Breast epithelium (tissue), 4 donors: ENCODE results near the gene NEK10. TPM values are rescaled to one million over a fixed set of nuclear protein-coding genes. Genes with fewer than 3 reads are reported as not detected.
"Not testable (repeated sequence)": the region's sequence is repeated elsewhere in the genome, so short reads cannot be mapped to it uniquely, and the experiment has no call there.

ENCODE experiments used
- DNase-seq, 2 donors: peaks; one replicate each; pipeline ENCODE4 v3.0.0-alpha.2; 2019; ENCODE audit warnings: low spot score in 2 of 2
- H3K27ac ChIP-seq, 2 donors: fragments of 200-600 bp; sonication (generic) in 1 of 2; one replicate each; pipeline ENCODE4 v1.5.1; 2016 to 2019; ENCODE audit warnings: mild to moderate bottlenecking in 1 of 2
- H3K27me3 ChIP-seq, 2 donors: fragments of 200-600 bp; sonication (generic) in 1 of 2; one replicate each; pipeline versions ENCODE4 v1.5.1 to v1.6.0; 2017 to 2019; ENCODE audit warnings: control low read depth in 1 of 2, mild to moderate bottlenecking in 1 of 2
- H3K36me3 ChIP-seq: fragments of 200-600 bp; one replicate; pipeline ENCODE4 v1.5.1; 2019
- H3K4me1 ChIP-seq, 2 donors: fragments of 200-600 bp; sonication (generic); one replicate each; pipeline ENCODE4 v1.5.1; 2016 to 2019; ENCODE audit warnings: control low read depth in 1 of 2
- H3K4me3 ChIP-seq, 3 donors: fragments of 200-600 bp; sonication (generic); 1 replicate in 2 of 3; 2 replicates in 1 of 3; pipeline ENCODE4 v1.5.1; 2016 to 2019; ENCODE audit warnings: mild to moderate bottlenecking in 3 of 3, moderate library complexity in 2 of 3
- H3K9me3 ChIP-seq, 2 donors: fragments of 200-600 bp; sonication (generic) in 1 of 2; one replicate each; pipeline ENCODE4 v1.5.1; 2016 to 2019; ENCODE audit warnings: control low read depth in 1 of 2
- CTCF ChIP-seq, 3 donors: fragments of 450-650 bp; IDR thresholded peaks; one replicate each; pipeline ENCODE4 v1.5.1; 2016 to 2017; ENCODE audit warnings: antibody characterized with exemption in 3 of 3, mild to moderate bottlenecking in 3 of 3, moderate library complexity in 3 of 3
- POLR2A ChIP-seq: fragments of 450-650 bp; IDR thresholded peaks from one replicate; pipeline ENCODE4 v1.6.1; 2016; ENCODE audit warnings: antibody characterized with exemption, mild to moderate bottlenecking, moderate library complexity
- POLR2AphosphoS5 ChIP-seq, 3 donors: sonication (generic); formaldehyde crosslinking; IDR thresholded peaks; one replicate each; pipeline ENCODE4 v1.6.1; 2017; ENCODE audit warnings: antibody characterized with exemption in 3 of 3
- intact Hi-C: fragments of 100-400 bp; cut with DNase I; formaldehyde crosslinking; loops from one replicate; pipeline ENCODE4 v1.15.1; 2023; ENCODE audit warnings: low total_unique reads
- total RNA-seq, 3 donors: library from RNA; depleted of rRNA; stranded (reverse); fragments of >200 nt; gene quantifications; one replicate each; pipeline ENCODE4 v1.1.0, GENCODE V29; 2016

The NEK10 gene, protein sequence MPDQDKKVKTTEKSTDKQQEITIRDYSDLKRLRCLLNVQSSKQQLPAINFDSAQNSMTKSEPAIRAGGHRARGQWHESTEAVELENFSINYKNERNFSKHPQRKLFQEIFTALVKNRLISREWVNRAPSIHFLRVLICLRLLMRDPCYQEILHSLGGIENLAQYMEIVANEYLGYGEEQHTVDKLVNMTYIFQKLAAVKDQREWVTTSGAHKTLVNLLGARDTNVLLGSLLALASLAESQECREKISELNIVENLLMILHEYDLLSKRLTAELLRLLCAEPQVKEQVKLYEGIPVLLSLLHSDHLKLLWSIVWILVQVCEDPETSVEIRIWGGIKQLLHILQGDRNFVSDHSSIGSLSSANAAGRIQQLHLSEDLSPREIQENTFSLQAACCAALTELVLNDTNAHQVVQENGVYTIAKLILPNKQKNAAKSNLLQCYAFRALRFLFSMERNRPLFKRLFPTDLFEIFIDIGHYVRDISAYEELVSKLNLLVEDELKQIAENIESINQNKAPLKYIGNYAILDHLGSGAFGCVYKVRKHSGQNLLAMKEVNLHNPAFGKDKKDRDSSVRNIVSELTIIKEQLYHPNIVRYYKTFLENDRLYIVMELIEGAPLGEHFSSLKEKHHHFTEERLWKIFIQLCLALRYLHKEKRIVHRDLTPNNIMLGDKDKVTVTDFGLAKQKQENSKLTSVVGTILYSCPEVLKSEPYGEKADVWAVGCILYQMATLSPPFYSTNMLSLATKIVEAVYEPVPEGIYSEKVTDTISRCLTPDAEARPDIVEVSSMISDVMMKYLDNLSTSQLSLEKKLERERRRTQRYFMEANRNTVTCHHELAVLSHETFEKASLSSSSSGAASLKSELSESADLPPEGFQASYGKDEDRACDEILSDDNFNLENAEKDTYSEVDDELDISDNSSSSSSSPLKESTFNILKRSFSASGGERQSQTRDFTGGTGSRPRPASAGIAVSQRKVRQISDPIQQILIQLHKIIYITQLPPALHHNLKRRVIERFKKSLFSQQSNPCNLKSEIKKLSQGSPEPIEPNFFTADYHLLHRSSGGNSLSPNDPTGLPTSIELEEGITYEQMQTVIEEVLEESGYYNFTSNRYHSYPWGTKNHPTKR
- total RNA-seq = 100 to 1,000 TPM in 1 of 3 donors, 10 to 100 TPM in 1, under 1 TPM in 1; 0.96 to 246 (median 48.4) TPM

DNA sequence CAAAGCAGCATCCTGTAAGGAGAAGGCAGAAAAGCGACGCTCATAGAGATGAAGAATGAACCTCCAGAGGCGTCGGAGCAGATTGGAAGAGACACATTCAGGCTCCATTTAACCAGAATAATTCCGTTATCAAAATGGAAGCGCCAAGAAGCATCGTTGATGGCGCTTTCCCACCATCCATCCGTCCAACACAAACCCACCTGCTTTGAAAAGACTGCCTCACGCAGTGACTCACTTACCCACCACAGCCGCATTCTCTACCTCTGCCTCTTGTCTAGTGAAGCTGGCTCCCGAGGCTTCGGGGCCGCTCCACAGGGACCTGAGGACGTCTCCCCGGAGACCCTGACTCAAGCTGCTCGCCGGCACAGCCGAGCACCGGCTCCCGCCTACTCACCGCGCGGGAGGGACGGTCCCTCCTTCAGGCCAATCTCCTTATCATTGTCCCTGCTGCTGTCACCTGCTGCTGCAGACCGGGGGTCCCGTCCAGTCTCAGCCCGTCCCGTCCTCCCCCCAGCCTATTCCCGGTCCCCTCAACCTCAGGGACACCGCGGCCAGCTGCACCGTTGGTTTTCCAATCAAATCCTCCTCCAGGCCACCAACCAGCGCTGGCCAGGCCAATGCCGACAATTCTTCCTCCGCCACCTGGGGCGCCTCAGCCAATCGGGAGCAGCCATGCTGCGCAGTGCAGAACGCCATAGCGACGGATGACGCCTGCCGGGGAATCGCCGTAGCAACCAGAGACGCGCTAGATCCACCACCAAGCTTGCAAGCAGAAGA, at the start of gene NEK10:
Gene NEK10 (minus strand): TSS at position 553 of the 777 bp plus-strand sequence. CDS start 16,501 bp downstream, outside the sequence.
- peak within 1 kb of the TSS in 1 of 2 donors; percentile 44 for H3K27ac ChIP-seq

DNA sequence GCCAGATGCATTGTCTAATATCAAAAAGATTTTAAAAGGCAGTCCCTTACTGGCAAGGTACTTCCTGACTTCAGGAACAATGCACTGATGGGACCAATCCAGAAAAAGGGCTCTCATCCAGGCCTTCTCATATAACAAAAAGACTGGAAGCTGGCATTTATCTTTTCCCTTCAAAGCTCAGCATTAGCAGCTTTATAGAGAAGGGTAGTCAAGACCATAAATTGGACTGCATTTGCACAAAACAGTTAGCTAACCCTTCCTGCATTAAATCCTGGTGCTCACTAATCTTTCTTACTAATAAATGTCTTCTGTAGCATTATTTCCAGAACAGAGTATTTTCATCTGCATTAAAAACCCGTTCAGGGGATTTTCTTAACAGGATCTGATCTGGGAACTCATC, 46.0 kb upstream of the NEK10 start:
- Histone ChIP-seq H3K27me3 (no peaks in the 10 kb centered on the region), H3K9me3 (no peaks in the 10 kb centered on the region), H3K4me3 (no peak overlapping the region), H3K4me1 (no peaks in the 10 kb centered on the region), H3K36me3 (no peaks in the 10 kb centered on the region), H3K27ac (no peak overlapping the region)
- no peak for TF ChIP-seq CTCF (IDR thresholded peaks at IDR 0.05)
- no peak for TF ChIP-seq POLR2AphosphoS5 (IDR thresholded peaks at IDR 0.05)
- TF ChIP-seq POLR2A = no peak
- DNase-seq = no peak
- intact Hi-C loops = no loop called here

More for the DNA sequence above, at the start of gene NEK10:
- no peak for TF ChIP-seq POLR2A
- TF ChIP-seq POLR2AphosphoS5 (IDR thresholded peaks at IDR 0.05) = peak; percentile 27 to 58 (median 53)
- peak in 1 of 3 donors; percentile 9 for TF ChIP-seq CTCF (IDR thresholded peaks at IDR 0.05)
- intact Hi-C loops = no loop called here
- H3K36me3 ChIP-seq = no peaks in the 10 kb centered on the region
- peak; percentile 87 to 95 for DNase-seq
- H3K4me3 ChIP-seq = peak within 1 kb of the TSS; percentile 45 to 86 (median 73)
- no peaks in the 10 kb centered on the region for H3K4me1 ChIP-seq
- no peaks in the 10 kb centered on the region for H3K9me3 ChIP-seq
- H3K27me3 ChIP-seq = no peaks in the 10 kb centered on the region

DNA sequence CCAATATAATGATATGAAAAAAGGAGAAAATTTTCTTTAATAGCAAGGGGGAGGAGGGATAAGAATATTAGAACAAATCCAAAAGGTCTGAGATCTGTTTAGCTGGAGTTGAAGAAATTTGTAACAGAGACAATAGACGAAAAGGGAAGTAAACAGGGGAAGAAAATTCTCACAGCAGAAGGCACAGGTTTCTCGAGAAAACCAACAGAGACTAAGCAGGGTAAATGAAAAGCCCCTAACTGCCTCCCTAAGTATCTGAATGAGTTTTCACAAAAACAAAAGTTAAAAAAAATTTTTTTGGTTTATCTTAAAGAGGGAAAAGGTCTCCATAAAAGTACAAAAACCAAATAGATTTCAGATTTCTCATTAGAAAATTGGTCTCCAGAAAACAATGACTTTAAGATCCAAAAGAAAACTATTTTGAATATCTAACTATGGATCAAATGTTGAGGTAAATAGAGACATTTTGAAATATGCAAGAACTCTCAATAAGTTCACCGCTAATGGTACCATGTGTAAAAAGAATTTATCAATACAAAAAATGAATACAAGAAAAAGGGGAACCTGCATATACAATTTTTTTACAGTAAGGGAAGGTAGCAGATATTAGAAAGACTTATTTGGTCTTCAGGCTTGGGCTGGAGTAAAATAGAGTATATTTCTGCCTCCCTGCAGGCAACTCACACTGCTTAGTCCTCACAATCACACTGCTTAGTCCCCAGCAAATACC, 23.9 kb upstream of the NEK10 start:
- no peak for DNase-seq
- no peak for TF ChIP-seq POLR2A
- TF ChIP-seq CTCF (IDR thresholded peaks at IDR 0.05) = no peak
- no peak for TF ChIP-seq POLR2AphosphoS5 (IDR thresholded peaks at IDR 0.05)
- Histone ChIP-seq H3K27me3 (no peaks in the 10 kb centered on the region), H3K4me1 (no peaks in the 10 kb centered on the region), H3K9me3 (no peaks in the 10 kb centered on the region), H3K27ac (no peak overlapping the region), H3K4me3 (no peak overlapping the region), H3K36me3 (no peaks in the 10 kb centered on the region)
- intact Hi-C loops = no loop called here

DNA sequence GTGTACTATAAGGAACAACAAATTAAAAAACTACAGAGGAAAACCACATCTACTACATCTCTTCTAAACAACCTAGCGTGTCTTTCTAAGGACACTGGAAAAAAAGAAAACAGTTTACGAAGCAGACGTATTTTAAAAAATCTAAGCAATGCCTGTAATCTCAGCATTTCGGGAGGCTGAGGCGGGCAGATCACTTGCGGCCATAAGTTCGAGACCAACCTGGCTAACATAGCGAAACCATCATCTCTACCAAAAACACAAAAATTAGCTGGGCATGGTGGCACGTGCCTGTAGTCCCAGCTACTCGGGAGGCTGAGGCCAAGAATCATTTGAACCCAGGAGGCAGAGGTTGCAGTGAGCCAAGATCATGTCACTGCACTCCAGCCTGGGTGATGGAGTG, 23.2 kb upstream of the NEK10 start:
- H3K27me3 ChIP-seq, H3K4me3 ChIP-seq, H3K4me1 ChIP-seq, H3K36me3 ChIP-seq, H3K27ac ChIP-seq, H3K9me3 ChIP-seq, DNase-seq, intact Hi-C loops: not testable (repeated sequence)
